Neural cell (in vitro differentiated cells): ENCODE results near the gene ECI1. TPM values are rescaled to one million over a fixed set of nuclear protein-coding genes. Genes with fewer than 3 reads are reported as not detected.
"Not testable (repeated sequence)": the region's sequence is repeated elsewhere in the genome, so short reads cannot be mapped to it uniquely, and the experiment has no call there.

Experiments
- H2AFZ ChIP-seq: fragments of 200-600, 300-800 bp; sonication (generic), shearing (Covaris generic); 2 replicates; pipeline ENCODE4 v1.6.0; 2014; ENCODE audit warnings: low read depth, mild to moderate bottlenecking, antibody characterized with exemption, low read length, moderate library complexity
- H3F3A ChIP-seq: fragments of 200-600 bp; shearing (Covaris generic); 2 replicates; pipeline ENCODE4 v1.6.1; 2016; ENCODE audit warnings: mild to moderate bottlenecking, moderate library complexity, mixed read lengths, antibody characterized with exemption, low read length; ENCODE audit not compliant: insufficient read depth, poor library complexity, severe bottlenecking
- H3K27ac ChIP-seq: fragments of 200-600, 300-800 bp; sonication (generic), shearing (Covaris generic); 2 replicates; pipeline ENCODE4 v1.5.1; 2014; ENCODE audit warnings: mild to moderate bottlenecking, low read length, moderate library complexity
- H3K27me3 ChIP-seq: fragments of 300-800, 200-600 bp; sonication (generic), shearing (Covaris generic); 2 replicates; pipeline ENCODE4 v1.6.0; 2014; ENCODE audit warnings: mild to moderate bottlenecking, low read depth, low read length, moderate library complexity; ENCODE audit not compliant: insufficient read depth
- H3K36me3 ChIP-seq: fragments of 300-800, 200-600 bp; sonication (generic), shearing (Covaris generic); 2 replicates; pipeline ENCODE4 v1.5.1; 2014; ENCODE audit warnings: mild to moderate bottlenecking, antibody characterized with exemption, low read length, moderate library complexity; ENCODE audit not compliant: insufficient read depth
- H3K4me2 ChIP-seq: fragments of 300-800, 200-600 bp; sonication (generic), shearing (Covaris generic); 2 replicates; pipeline ENCODE4 v1.6.0; 2014; ENCODE audit warnings: mild to moderate bottlenecking, low read length
- H3K4me3 ChIP-seq: fragments of 300-800, 200-600 bp; sonication (generic), shearing (Covaris generic); 2 replicates; pipeline ENCODE4 v1.5.1; 2014; ENCODE audit warnings: mild to moderate bottlenecking, low read length, moderate library complexity
- H3K79me2 ChIP-seq: fragments of 200-600 bp; shearing (Covaris generic); replicated peaks from 2 replicates; pipeline ENCODE4 v1.6.0; 2014; ENCODE audit warnings: mild to moderate bottlenecking, low read length, moderate library complexity; ENCODE audit not compliant: insufficient read depth
- H3K9ac ChIP-seq: fragments of 300-800, 200-600 bp; sonication (generic), shearing (Covaris generic); 2 replicates; pipeline ENCODE4 v1.6.1; 2016; ENCODE audit warnings: mild to moderate bottlenecking, low read length, mixed read lengths
- H3K9me2 ChIP-seq: fragments of 200-600 bp; shearing (Covaris generic); 2 replicates; pipeline ENCODE4 v1.6.1; 2016; ENCODE audit warnings: mild to moderate bottlenecking, low read length, mixed read lengths; ENCODE audit not compliant: insufficient read depth
- H3K9me3 ChIP-seq: fragments of 200-600, 300-800 bp; sonication (generic), shearing (Covaris generic); 2 replicates; pipeline ENCODE4 v1.6.1; 2016; ENCODE audit warnings: mild to moderate bottlenecking, mixed run types, low read length, moderate library complexity, mixed read lengths
- H4K20me1 ChIP-seq: fragments of 200-600 bp; shearing (Covaris generic); 2 replicates; pipeline ENCODE4 v1.6.1; 2016; ENCODE audit warnings: mild to moderate bottlenecking, mixed run types; ENCODE audit not compliant: insufficient read depth
- EP300 ChIP-seq: fragments of 450-650 bp; conservative IDR thresholded peaks from 2 replicates; pipeline ENCODE4 v1.6.1; 2014; ENCODE audit warnings: antibody characterized with exemption, mild to moderate bottlenecking, moderate library complexity; ENCODE audit not compliant: poor library complexity, severe bottlenecking
- EZH2 ChIP-seq: fragments of 200-600, 300-800 bp; shearing (Covaris generic), sonication (generic); IDR thresholded peaks from 2 replicates; pipeline ENCODE4 v1.6.1; 2014; ENCODE audit warnings: antibody characterized with exemption, low read length, borderline replicate concordance, mild to moderate bottlenecking; ENCODE audit not compliant: insufficient read depth, poor library complexity, severe bottlenecking
- MXI1 ChIP-seq: fragments of 450-650 bp; conservative IDR thresholded peaks from 2 replicates; pipeline ENCODE4 v1.6.1; 2014; ENCODE audit warnings: antibody characterized with exemption, mild to moderate bottlenecking; ENCODE audit not compliant: poor library complexity, severe bottlenecking
- POLR2AphosphoS5 ChIP-seq: IDR thresholded peaks from 2 replicates; pipeline ENCODE4 v1.6.1; 2012
- RAD21 ChIP-seq: fragments of 450-650 bp; conservative IDR thresholded peaks from 2 replicates; pipeline ENCODE4 v1.6.1; 2014; ENCODE audit warnings: antibody characterized with exemption, mild to moderate bottlenecking, moderate library complexity
- SMC3 ChIP-seq: fragments of 450-650 bp; conservative IDR thresholded peaks from 2 replicates; pipeline ENCODE4 v1.6.1; 2014; ENCODE audit warnings: antibody characterized with exemption, mild to moderate bottlenecking, moderate library complexity; ENCODE audit not compliant: poor library complexity
- TAF1 ChIP-seq: IDR thresholded peaks from 2 replicates; pipeline ENCODE4 v1.6.1; 2012; ENCODE audit warnings: low read depth
- polyA plus RNA-seq: library from polyadenylated mRNA; depleted of rRNA; stranded (reverse); fragments of >200 nt; gene quantifications from 2 replicates; pipeline ENCODE4 v1.2.3, GENCODE V29; 2014
- TF ChIP-seq, protein P1 (sequence below): IDR thresholded peaks from 2 replicates; pipeline ENCODE4 v1.6.1; 2012; ENCODE audit warnings: borderline replicate concordance

Gene ECI1
- polyA plus RNA-seq, 1 donor from 2014 or later = 35.3 TPM

DNA sequence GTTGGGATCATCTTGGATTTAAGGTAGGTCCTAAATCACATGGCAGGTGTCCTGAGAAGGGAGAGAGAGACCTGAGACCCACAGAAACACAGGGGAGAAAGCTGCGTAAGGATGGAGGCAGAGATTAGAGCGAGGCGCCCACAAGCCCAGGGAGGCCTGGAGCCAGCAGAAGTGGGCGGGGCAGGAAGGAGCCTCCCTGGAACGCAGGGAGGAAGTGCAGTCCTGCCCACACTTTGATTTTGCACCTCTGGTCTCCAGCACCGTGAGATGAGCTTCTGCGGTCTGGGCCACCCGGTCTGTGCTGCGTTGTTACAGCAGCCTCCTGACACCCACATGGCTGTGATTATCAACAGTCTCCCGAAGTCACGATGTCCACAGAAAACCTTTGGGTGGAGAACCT is 8.8 kb downstream of the ECI1 start:
- H3K79me2 ChIP-seq = no peaks in the 10 kb centered on the region
- H3K9me2 ChIP-seq = no peaks in the 10 kb centered on the region
- TF ChIP-seq SMC3 (no peak), MXI1 (no peak), RAD21 (no peak), EZH2 (no peak)
- no peaks in the 10 kb centered on the region for H3K36me3 ChIP-seq
- no peaks in the 10 kb centered on the region for H3K27me3 ChIP-seq
- H3K9ac ChIP-seq = no peak overlapping the region
- H3K9me3 ChIP-seq = no peaks in the 10 kb centered on the region
- no peaks in the 10 kb centered on the region for H4K20me1 ChIP-seq
- H3K27ac ChIP-seq = no peak overlapping the region
- no peaks in the 10 kb centered on the region for H3F3A ChIP-seq
- no peak overlapping the region for H3K4me2 ChIP-seq
- H3K4me3 ChIP-seq = no peak overlapping the region
- H2AFZ ChIP-seq = no peak overlapping the region

DNA sequence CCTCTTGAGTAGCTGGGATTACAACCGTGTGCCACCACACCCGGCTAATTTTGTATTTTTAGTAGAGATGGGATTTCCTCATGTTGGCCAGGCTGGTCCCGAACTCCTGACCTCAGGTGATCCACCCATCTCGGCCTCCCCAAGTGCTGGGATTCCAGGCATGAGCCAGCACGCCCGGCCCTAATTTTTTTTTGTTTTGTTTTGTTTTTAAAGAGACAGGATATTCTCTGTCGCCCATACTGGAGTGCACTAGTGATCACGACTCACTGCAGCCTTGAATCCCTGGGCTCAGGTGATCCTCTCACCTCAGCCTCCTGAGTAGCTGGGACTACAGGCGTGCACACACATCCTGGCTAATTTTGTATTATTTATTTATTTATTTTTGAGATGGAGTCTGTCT is 11.1 kb downstream of the ECI1 start:
- not testable (repeated sequence) for H3K4me2 ChIP-seq, H3K9me3 ChIP-seq, H3K79me2 ChIP-seq, H3K36me3 ChIP-seq, H3F3A ChIP-seq, H3K4me3 ChIP-seq, H2AFZ ChIP-seq, H3K9ac ChIP-seq, H3K27ac ChIP-seq, H3K9me2 ChIP-seq, H4K20me1 ChIP-seq
- peaks cover 15% of the 10 kb centered on the region for H3K27me3 ChIP-seq

DNA sequence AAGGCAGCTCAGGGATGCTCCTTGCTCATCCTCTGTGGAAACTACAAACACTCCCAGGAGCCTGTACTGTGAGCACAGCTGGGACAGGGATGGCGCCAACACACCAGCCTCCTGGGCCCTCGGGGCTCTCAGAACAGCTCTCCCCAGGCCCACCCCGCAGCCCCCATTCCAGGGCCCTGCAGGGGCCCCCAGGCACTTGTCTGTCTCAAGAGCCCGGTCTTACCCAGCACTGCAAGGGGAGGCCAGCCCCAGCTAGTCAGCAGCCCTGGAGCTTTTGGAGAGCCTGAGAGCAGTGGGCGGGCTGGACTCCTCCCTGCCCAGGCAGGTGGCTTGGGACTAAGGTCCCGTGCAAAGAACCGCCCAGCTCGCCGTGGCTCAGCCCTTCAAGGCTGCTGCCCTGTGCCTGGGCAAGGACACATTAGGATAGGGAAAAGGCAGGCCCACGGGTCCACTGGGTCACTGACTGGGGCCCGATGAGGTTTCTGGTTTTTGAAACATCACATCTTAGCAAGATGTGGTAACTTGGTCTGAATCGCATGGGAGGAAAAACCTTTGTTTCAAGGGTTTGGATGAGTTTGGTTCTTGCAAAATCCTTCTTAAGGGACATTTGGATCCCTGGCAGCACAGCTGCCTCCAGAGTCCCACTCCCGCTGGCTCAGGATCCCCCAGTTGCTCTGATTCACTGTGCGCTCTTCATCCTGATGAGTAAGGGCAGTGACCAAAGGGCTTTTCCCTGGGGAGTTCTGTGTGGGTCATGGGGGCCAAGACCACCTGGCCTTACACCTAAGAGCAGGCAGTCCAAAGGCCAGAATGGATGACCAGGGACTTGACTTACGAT is 12.3 kb downstream of the ECI1 start:
- no peak overlapping the region for H3K4me2 ChIP-seq
- no peak overlapping the region for H3K27ac ChIP-seq
- H4K20me1 ChIP-seq = no peaks in the 10 kb centered on the region
- H3F3A ChIP-seq = no peaks in the 10 kb centered on the region
- TF ChIP-seq TAF1 (no peak), EZH2 (no peak), MXI1 (no peak), EP300 (no peak), POLR2AphosphoS5 (no peak), SMC3 (no peak)
- TF ChIP-seq, protein P1, sequence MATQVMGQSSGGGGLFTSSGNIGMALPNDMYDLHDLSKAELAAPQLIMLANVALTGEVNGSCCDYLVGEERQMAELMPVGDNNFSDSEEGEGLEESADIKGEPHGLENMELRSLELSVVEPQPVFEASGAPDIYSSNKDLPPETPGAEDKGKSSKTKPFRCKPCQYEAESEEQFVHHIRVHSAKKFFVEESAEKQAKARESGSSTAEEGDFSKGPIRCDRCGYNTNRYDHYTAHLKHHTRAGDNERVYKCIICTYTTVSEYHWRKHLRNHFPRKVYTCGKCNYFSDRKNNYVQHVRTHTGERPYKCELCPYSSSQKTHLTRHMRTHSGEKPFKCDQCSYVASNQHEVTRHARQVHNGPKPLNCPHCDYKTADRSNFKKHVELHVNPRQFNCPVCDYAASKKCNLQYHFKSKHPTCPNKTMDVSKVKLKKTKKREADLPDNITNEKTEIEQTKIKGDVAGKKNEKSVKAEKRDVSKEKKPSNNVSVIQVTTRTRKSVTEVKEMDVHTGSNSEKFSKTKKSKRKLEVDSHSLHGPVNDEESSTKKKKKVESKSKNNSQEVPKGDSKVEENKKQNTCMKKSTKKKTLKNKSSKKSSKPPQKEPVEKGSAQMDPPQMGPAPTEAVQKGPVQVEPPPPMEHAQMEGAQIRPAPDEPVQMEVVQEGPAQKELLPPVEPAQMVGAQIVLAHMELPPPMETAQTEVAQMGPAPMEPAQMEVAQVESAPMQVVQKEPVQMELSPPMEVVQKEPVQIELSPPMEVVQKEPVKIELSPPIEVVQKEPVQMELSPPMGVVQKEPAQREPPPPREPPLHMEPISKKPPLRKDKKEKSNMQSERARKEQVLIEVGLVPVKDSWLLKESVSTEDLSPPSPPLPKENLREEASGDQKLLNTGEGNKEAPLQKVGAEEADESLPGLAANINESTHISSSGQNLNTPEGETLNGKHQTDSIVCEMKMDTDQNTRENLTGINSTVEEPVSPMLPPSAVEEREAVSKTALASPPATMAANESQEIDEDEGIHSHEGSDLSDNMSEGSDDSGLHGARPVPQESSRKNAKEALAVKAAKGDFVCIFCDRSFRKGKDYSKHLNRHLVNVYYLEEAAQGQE = no peak
- H2AFZ ChIP-seq = no peak overlapping the region
- peaks cover 15% of the 10 kb centered on the region for H3K27me3 ChIP-seq
- no peak overlapping the region for H3K9ac ChIP-seq
- no peaks in the 10 kb centered on the region for H3K79me2 ChIP-seq
- no peak overlapping the region for H3K4me3 ChIP-seq
- H3K36me3 ChIP-seq = no peaks in the 10 kb centered on the region
- no peaks in the 10 kb centered on the region for H3K9me3 ChIP-seq
- H3K9me2 ChIP-seq = no peaks in the 10 kb centered on the region
